HG03457 (cell line): ENCODE measurements around the gene NFIB.

Source experiments
- ATAC-seq: cut with Tn5 transposase; IDR thresholded peaks from one replicate; pipeline ENCODE4 v1.9.1; 2021; ENCODE audit warnings: moderate number of reproducible peaks; ENCODE audit not compliant: unreplicated experiment

The NFIB gene

GRCh38 chr9:14321517-14322130, 7.7 kb upstream of the NFIB start:
- ATAC-seq = no peak

- no peak for ATAC-seq
Observed at GRCh38 chr9:14320271-14321181, 6.6 kb upstream of the NFIB start.

DNA sequence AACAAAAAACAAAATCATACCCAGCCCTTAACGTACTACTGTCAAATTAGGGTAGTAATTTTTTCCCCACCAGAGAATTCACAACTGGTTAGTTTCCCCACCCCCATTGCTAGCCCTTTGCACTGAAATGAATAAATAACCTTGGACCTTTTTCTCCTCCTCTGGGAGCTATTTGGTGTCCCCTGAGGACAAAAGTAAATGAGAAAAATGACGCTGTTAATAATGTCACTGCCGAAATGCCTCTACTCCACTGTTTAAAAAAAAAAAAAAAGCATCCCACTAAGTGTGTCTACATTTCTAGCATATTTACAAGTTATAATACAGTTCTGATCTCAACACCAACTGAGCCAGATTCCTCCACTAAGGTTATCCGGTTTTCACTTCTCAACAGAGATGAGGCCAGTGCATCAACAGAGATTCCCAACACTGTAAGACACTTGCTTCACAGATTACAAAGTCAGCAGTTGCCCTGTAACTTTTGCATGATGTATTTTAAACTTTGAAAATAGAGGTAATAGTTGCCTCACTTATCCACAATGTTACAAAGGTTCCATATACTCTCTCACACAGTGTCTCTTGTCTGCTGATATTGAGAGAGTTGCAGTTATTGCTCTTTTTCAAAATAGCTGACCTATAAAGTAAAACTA, 5.1 kb upstream of the NFIB start:
- no peak for ATAC-seq

- no peak for ATAC-seq
Observed at GRCh38 chr9:14318361-14318760, 4.4 kb upstream of the NFIB start.

GRCh38 chr9:14317667-14318320, 3.9 kb upstream of the NFIB start:
- peak; percentile 27 for ATAC-seq

- no peak for ATAC-seq
Observed at GRCh38 chr9:14316602-14317300, 2.8 kb upstream of the NFIB start.

- no peak for ATAC-seq
Observed at GRCh38 chr9:14315875-14316601, 2.1 kb upstream of the NFIB start.

GRCh38 chr9:14314929-14315874, 1.3 kb upstream of the NFIB start:
- no peak for ATAC-seq

GRCh38 chr9:14314424-14314928, 535 bp upstream of the NFIB start:
- ATAC-seq = no peak

GRCh38 chr9:14313378-14313940, 482 bp downstream of the NFIB start:
- ATAC-seq = no peak

- ATAC-seq = no peak
Observed at GRCh38 chr9:14312719-14313377, 1.1 kb downstream of the NFIB start.

DNA sequence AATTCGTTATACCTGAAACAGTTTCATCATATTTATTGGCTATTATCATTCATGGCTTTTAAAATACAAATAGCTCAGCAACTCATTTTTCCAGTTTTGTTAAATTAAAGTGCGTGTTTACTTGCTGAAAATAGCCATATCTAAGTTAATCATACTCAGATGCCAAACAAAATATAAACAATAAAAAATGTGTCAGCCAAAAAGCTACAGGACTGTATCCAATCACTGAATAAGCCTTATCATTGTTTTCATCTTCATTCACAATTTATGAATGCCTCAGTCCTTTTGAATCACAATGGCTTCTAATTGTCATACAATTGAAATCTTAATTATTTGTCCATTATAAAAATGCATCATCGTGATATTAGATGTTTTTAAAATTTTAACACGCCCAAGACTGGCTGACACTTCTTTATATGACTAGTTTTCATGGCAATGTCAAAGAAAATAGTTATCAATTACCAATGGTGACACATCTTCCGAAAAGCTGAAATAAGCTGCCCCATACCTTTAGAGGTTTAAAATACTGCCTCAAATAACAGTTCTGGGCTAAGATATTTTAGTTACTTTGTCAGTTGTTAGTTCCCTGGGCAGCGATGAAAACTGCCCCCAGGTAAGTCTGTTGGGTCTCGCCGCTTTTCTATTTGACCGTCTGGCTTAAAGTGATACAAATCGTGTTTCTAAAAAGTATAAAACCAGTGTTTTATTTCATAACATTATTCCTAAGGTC, 1.8 kb downstream of the NFIB start:
- no peak for ATAC-seq

DNA sequence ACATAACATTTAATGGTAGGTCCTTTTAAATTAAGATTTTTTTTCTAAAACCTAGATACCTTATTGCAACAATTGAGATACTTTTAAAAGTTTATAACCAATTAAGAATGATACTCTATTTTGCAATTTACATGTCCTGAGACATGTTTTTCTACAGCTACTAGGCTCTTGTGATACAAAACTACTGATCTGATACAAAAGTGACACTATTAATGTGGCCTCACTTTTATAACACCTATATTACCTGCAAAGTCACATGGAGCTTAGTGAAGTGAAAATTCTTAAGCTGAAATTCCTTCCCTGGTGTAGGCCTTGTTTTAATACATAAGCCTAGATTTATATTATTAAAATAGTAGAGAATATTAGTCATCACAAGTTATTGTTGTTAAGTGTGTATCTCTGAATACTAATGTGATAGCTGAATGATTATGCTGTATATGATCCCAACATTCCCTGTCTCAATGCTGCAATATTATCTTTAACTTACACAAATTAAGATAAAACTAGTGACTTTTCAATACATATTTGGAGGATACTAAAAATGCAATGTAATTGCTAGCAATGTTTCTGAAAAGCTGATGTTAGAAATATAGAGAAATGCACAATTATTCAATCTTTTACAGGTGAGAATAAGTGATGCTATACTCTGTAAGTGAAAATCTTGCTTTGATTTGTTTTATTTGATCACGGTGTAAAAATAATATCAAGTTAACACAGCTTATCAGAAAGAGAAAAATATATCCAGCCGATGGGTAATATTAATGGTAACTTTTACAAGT, 2.6 kb downstream of the NFIB start:
- no peak for ATAC-seq

DNA sequence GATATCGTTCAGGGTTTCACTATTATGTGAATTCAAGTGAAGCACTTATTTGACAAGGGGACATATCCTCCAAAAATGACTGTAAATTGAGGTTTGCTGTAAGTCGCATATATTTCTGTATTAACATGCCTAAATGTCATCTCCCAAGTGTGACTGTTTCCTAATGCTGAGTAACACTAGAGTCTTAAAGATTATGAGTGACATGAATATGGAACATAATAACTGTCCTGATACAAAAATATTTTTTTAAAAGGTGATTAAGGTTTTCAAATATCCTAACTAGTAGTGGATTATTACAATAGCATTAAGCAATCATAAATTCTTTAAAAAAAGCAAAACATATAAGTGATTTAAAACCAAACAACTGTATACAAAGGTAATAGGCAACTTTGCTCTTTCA, 3.6 kb downstream of the NFIB start:
- ATAC-seq = no peak

DNA sequence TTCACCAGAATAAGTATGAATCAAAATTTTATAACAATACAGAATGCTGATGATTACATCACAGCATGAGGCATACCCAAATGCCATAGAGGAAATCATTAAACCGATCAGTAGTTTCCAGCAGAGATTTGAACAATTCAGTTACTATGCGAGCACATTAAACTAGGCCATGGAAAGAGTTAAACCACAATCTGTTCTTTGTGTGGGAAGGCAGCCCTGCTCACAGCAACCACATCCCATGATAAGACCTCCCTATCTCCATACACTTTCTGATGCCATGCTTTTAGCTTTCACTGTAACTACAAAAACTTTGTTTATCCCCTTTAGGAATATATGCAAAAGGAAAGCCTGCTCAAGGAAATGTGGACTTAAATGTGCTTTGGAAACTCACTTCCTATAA, 4.5 kb downstream of the NFIB start:
- ATAC-seq = no peak

- no peak for ATAC-seq
Observed at GRCh38 chr9:14308853-14309145, 5.1 kb downstream of the NFIB start.
